Stimulated activated CD4-positive, alpha-beta T cell treated with anti-CD3 and anti-CD28 coated beads, Interleukin-1b, Interleukin-23, amount 100 ng/mL, for 1 hour (primary cell): ENCODE data around the gene RBFOX2.

Experiments used
- DNase-seq, 2 donors: peaks; one replicate each; pipeline ENCODE4 v3.0.0-alpha.2; 2020; ENCODE audit warnings: low read depth in 2 of 2

RBFOX2 gene

GRCh38 chr22:35973388-35973787, 55.2 kb downstream of the RBFOX2 start:
- DNase-seq, result no peak

DNA sequence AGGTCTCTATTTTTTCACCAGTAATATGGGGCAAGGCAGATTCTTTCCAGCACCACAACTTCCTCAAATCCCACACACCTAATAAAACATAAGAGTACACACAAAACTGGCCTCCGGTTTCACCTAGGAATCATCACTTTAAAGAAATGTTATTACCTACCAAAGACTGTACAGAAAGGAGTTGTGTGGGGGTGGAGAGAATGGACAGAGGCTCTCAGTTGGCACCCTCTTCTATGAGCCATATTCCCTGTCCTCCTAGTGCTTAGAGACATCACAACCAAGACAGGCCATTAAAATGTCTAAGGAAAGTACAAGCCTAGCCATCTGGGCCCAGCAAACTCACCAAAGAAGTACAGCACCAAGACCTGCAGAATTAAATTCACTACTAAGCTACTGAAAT, 56.1 kb downstream of the RBFOX2 start:
- DNase-seq, result no peak

GRCh38 chr22:35971456-35972119, 57.0 kb downstream of the RBFOX2 start:
- no peak for DNase-seq

- no peak for DNase-seq
Measured at GRCh38 chr22:35970616-35971455, 57.8 kb downstream of the RBFOX2 start.

DNA sequence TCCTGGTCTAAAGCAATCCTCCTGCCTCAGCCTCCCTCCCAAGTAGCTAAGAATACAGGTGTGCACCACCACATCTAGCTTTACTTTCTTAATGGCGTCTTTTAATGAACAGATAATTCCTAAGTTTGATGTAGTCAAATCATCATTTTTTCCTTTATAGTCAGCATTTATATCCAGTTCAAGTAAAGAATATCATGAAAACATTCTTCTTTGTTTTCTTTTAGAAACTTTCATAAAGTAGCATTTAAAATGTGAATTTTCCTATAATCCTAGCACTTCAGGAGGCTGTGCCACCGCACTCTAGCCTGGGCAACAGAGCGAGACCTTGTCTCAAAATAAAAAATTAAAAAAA, 61.6 kb downstream of the RBFOX2 start:
- no peak for DNase-seq

- no peak for DNase-seq
Measured at GRCh38 chr22:35966314-35967045, 62.1 kb downstream of the RBFOX2 start.

DNA sequence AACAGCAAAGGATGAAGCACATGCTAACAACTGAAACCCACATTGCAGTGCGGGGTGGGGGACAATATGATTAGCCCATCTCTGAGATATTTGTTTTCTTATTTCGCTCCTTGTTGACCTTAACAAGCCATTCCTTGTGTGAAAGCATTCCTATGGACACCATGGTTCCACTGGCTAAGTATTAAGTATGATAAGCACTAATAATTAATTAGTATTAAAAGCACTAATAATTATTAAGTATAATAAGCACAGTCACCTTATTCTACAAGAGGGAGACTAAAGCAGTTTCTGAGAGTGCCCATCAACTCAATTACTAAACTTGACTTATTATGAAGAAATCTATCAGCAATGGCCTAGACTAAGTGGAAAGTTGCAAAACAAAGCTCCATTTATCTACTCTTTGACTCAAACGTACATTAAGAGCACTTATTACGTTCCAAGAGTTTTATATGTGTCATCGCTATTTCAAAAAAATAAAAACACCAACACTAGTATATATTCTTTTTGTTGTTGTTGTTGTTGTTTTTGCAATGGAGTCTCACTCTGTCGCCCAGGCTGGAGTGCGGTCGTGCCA, 65.3 kb downstream of the RBFOX2 start:
- no peak for DNase-seq

DNA sequence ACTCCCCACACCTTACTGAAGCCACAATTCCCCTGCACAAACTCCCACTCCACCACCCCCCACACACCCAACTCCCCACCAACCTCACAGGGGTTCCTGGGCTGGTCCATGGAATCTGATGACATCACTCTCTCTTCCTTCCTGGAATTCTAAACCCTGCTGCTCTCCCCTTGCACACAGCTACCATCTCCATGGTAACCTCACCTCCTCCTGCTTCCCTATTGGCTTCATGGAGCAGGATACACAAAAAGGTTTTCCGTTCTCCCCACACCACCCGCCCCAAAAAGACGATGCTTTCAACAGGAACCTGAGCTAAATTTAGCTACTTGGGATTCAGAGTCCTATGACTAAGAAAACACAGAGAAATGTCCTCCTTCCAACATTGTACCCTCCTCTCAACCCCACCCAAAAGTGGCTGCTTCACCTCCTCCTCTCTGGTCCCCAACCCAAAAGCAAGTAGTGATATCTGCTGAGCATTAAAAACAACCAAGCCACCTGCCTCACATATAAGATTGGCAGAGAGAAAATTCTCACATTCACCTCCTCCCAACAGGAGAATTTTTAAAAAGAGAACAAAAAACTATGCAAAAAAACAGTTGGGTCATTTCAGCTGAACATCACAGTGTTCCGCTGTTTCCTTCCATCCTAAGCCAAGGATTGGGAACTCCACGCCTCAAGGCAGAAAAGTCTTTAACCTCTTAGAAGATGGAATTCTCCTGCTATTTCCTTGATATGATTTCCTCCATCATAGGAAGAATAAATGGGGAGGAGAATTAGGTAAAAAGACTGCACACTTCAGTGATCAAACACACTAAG, 66.9 kb downstream of the RBFOX2 start:
- DNase-seq, result no peak

- DNase-seq, result no peak
Measured at GRCh38 chr22:35960854-35961253, 67.8 kb downstream of the RBFOX2 start.

- no peak for DNase-seq
Measured at GRCh38 chr22:35959121-35959800, 69.4 kb downstream of the RBFOX2 start.

GRCh38 chr22:35958334-35958733, 70.3 kb downstream of the RBFOX2 start:
- no peak for DNase-seq

GRCh38 chr22:35957589-35957988, 71.0 kb downstream of the RBFOX2 start:
- no peak for DNase-seq

DNA sequence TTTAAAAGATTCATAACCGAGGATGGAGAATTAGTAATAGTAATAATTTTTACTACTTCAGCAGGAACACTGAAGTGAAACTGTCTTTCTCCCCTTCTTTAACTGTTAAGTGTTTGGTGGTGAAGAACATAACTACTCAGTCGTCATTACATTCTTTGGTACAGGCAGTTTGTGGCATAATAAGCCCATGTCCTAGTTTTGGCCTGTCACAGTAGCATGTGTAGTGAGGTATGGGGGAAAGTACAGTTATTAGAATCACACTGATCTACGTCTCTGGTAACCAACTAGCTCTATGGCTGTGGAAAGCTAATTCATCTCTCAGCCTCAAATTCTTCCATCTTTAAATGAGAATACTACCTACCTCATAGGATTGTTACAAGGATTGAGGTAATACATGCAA, 71.8 kb downstream of the RBFOX2 start:
- no peak for DNase-seq

DNA sequence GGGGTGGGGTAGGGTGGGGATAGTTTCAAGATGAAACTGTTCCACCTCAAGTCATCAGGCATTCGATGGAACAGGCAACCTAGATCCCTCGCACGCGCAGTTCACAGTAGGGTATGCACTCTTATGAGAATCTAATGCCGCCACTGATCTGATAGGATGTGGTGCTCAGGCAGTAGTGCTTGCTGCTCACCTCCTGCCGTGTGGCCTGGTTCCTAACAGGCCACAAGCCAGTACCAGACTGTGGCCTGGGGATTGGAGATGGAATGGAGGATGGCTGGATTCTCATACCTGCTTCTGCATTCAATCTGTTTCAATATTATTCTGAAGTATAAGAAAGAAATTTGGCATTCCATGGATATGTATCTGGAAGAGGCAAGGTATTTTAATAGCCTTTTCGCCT, 73.1 kb downstream of the RBFOX2 start:
- no peak for DNase-seq

DNA sequence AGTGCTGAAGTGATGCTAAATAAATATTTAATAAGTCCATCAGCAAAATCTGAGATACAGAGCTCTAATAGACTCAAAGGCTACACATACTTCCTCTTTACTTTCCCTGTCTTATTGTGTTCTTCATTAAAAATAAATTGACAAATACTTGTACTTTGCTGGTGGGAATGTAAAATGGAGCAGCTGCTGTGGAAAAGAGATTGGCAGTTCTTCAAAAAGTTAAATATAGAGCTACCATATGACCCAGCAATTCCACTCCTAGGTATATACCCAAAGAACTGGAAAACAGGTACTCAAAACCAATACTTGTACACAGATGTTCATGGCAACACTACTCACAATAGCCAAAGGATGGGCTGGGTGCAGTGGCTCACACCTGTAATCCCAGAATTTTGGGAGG, 76.0 kb downstream of the RBFOX2 start:
- DNase-seq, result no peak

DNA sequence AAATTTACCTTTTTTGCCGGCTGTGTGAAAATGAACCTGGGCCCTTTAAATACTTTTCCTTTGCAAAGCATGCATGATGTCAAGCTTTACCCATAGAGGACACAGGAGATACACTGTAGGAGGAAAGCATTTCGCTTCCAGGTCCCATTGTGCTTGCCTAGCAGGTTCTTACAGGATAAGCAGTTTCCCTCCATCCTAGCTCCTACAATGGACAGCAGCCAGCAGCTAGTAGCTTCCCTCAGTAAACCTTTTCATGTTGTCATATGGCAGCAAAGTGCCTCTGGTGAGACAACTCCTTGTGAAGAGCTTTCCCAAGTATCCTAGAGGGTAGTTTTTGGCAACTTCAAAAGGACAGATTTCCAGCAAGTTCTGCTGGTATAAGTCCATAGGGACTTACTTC, 78.4 kb downstream of the RBFOX2 start:
- no peak for DNase-seq

DNA sequence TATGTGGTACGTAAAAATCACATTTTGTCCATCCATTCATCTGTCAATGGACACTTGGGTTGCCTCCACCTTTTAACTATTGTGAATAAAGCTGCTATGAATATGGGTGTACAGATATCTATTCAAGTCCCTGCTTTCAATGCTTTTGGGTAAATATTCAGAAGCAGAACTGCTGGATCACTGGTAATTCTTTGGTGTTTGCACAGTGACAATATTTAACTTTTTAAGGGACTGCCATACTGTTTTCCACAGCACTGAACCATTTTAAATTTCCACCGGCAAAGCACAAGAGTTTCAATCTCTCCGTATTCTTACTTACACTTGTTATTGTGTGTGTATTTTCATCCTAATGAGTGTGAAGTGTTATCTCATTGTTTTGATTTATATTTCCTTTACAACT, 79.4 kb downstream of the RBFOX2 start:
- DNase-seq, result no peak

DNA sequence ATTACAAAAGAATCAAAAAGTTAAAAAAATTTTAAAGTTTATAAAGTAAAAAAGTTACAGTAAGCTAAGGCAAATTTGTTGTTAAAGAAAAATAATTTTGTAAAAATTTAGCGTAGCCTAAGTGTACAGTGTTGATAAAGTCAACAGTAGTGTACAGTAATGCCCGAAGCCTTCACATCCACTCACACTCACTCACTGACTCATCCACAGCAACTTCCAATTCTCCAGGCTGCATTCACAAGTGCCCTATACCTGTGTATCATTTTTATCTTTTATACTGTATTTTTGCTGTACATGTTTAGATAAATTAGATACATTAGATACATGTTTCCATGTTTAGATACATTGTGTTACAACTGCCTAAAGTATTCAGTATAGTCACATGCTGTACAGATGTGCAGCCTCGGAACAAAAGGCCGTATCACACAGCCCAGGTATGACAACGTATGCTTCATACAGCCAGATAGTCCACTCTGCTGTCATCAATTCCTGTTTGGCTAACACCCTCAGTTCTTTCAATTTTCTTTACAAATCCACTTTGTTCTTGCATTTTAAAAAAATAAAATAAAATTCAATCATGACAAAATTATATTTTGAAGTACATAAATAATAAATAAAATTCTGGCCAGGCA, 80.7 kb downstream of the RBFOX2 start:
- no peak for DNase-seq

- no peak for DNase-seq
Measured at GRCh38 chr22:35944458-35944857, 84.2 kb downstream of the RBFOX2 start.

DNA sequence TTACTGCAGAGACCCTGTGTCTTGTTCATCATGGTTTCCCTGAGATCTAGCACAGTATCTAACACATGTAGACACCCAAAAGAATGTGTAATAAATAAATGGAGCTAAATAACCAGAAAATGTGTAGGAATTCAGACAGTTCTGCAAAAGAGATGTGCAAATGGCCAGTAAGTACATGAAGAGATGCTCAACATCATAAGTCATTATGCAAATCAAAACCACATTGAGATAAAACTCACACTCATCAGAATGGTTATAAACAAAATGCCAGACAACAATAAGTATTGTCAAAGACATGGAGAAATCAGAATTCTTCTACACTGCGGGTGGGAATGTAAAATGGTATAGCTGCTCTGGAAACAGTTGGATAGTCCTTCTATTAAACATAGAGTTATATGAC, 88.5 kb downstream of the RBFOX2 start:
- no peak for DNase-seq

- no peak for DNase-seq
Measured at GRCh38 chr22:35938226-35938625, 90.4 kb downstream of the RBFOX2 start.
